IPS-18a (cell line): Measurements from ENCODE around the gene PSME1.

Experiments
- H3K27ac ChIP-seq: one replicate; pipeline ENCODE4 v1.5.1; 2013; ENCODE audit warnings: low read length
- H3K27me3 ChIP-seq: one replicate; pipeline ENCODE4 v1.6.1; 2013; ENCODE audit warnings: mild to moderate bottlenecking, low read length; ENCODE audit not compliant: control insufficient read depth, insufficient read depth
- H3K36me3 ChIP-seq: one replicate; pipeline ENCODE4 v1.6.1; 2013; ENCODE audit warnings: low read depth, low read length; ENCODE audit not compliant: control insufficient read depth
- H3K4me1 ChIP-seq: one replicate; pipeline ENCODE4 v1.6.1; 2013; ENCODE audit warnings: low read depth, low read length; ENCODE audit not compliant: control insufficient read depth
- H3K4me3 ChIP-seq: one replicate; pipeline ENCODE4 v1.5.1; 2013; ENCODE audit warnings: low read length
- H3K9ac ChIP-seq: one replicate; pipeline ENCODE4 v1.6.1; 2013; ENCODE audit warnings: mild to moderate bottlenecking, low read length, moderate library complexity
- H3K9me3 ChIP-seq: one replicate; pipeline ENCODE4 v1.6.1; 2013; ENCODE audit warnings: low read depth, low read length; ENCODE audit not compliant: control insufficient read depth

PSME1 gene

DNA sequence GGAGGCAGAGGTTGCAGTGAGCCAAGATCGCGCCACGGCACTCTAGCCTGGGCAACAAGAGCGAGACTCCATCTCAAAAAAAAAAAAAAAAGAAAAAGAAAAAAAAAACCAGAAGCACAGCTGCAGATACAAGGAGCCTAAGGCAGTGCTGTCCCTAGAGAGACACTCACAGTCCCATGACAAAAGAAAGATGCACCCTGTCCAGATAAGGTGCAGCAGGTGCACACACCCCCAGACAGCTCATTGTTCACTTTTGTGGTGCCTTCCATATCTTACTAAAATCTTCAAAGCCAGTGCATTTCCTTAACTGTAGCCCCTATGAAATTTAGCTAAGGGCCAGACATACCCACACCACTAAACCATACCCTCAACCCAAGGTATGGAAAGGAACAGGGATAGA lies 13.6 kb upstream of the PSME1 start:
- Histone ChIP-seq H3K27me3 (no peaks in the 10 kb centered on the region), H3K9ac (no peak overlapping the region), H3K36me3 (peaks cover 51% of the 10 kb centered on the region), H3K4me3 (no peak overlapping the region), H3K27ac (no peak overlapping the region), H3K4me1 (no peaks in the 10 kb centered on the region), H3K9me3 (no peaks in the 10 kb centered on the region)

DNA sequence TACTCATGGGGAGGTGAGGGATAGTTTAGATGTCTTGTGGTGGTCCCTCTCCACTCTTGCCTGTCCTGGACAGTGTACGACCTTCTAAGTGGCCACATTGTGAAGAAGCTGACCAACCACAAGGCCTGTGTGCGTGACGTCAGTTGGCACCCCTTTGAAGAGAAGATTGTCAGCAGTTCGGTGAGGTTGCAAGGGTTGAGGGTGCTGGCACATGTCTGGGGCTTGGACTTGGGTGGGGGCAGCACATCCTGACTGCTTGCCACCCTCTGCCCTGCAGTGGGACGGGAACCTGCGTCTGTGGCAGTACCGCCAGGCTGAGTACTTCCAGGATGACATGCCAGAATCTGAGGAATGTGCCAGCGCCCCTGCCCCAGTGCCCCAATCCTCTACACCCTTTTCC lies 13.1 kb upstream of the PSME1 start:
- no peaks in the 10 kb centered on the region for H3K9me3 ChIP-seq
- no peaks in the 10 kb centered on the region for H3K4me1 ChIP-seq
- no peaks in the 10 kb centered on the region for H3K27me3 ChIP-seq
- H3K27ac ChIP-seq = no peak overlapping the region
- H3K4me3 ChIP-seq = no peak overlapping the region
- H3K36me3 ChIP-seq = peaks cover 46% of the 10 kb centered on the region
- no peak overlapping the region for H3K9ac ChIP-seq

DNA sequence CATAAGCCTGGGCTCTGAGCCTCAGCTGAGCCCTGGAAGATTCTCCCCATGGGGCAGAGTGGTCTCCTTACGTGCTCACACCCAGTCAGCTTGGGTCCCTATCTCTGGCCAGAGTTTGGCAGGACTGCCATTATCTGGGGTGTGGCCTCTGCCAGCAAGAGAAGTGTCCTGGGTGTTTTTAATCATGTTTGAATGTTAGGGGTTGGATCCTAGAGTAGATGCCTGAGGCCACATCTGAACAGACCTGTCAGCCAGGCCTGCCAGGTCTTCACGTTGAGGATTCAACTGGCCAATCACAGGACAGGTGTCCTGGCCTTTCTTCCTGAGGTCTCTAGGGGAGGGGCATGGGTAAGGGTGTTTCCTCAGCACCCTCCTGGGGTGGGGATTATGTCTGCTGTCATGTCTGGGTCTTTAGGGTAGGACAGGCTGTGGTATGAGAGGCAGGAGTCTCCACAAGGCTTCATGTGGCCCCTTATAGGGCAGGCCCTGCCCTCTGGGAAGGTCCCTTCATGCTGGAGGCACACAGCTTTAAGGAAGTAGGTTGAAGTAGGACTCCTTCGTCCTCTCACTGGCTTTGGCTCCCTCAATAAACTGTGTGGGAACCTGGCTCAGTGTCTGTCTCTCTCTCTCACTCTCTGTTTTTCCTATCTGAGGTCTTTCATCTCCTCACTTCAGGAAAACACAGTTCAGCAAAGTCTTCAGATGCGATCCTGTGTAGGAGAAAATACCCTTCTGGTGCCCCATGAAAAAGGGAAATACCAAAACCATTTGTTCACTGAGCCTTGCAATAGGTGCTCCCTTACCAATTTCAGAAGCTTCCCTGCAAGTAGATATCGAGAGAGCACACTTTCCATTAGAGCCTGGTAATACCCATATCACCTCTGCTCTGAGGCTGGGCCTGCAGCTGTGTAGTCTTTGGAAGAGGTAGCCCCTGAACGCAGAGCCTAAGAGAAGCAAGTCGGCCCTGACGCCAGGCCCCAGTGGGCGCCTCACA lies 12.3 kb upstream of the PSME1 start:
- peaks cover 38% of the 10 kb centered on the region for H3K36me3 ChIP-seq
- no peaks in the 10 kb centered on the region for H3K27me3 ChIP-seq
- no peak overlapping the region for H3K27ac ChIP-seq
- H3K9me3 ChIP-seq = no peaks in the 10 kb centered on the region
- no peak overlapping the region for H3K4me3 ChIP-seq
- no peaks in the 10 kb centered on the region for H3K4me1 ChIP-seq
- H3K9ac ChIP-seq = no peak overlapping the region

DNA sequence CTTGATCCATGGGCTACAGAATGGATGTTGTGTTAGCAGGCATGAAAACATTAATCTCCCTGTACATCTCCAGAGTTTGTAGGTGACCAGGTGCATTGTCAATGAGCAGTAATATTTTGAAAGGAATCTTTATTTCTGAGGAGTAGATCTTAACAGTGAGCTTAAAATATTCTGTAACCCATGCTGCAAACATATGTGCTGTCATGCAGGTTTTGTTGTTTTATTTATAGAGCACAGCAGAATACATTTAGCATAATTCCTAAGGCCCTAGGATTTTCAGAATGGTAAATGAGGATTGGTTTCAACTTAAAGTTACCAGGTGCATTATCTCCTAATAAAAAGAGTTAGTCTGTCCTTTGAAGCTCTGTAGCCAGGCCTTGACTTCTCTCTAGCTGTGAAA lies 9.1 kb upstream of the PSME1 start:
- Histone ChIP-seq H3K4me1 (no peaks in the 10 kb centered on the region), H3K9ac (no peak overlapping the region), H3K4me3 (no peak overlapping the region), H3K36me3 (peaks cover 12% of the 10 kb centered on the region), H3K9me3 (no peaks in the 10 kb centered on the region), H3K27ac (no peak overlapping the region), H3K27me3 (no peaks in the 10 kb centered on the region)

DNA sequence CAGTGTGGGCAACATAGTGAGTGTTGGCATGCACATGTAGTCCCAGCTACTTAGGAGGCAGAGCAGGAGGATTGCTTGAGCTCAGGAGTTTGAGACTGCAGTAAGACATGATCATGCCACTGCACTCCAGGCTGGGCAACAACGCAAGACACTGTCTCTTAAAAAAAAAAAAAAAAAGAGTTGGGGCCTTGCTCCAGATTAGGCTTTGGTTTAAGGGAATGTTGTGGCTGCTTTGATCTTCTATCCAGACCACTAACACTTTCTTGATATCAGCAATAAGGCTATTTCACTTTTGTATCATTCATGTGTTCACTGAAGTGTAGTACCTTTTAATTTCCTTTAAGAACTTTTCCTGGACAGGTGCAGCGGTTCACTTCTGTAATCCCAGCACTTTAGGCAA lies 8.3 kb upstream of the PSME1 start:
- no peak overlapping the region for H3K9ac ChIP-seq
- H3K27ac ChIP-seq = no peak overlapping the region
- no peak overlapping the region for H3K4me3 ChIP-seq
- peaks cover 8% of the 10 kb centered on the region for H3K36me3 ChIP-seq
- no peaks in the 10 kb centered on the region for H3K4me1 ChIP-seq
- no peaks in the 10 kb centered on the region for H3K9me3 ChIP-seq
- H3K27me3 ChIP-seq = no peaks in the 10 kb centered on the region

DNA sequence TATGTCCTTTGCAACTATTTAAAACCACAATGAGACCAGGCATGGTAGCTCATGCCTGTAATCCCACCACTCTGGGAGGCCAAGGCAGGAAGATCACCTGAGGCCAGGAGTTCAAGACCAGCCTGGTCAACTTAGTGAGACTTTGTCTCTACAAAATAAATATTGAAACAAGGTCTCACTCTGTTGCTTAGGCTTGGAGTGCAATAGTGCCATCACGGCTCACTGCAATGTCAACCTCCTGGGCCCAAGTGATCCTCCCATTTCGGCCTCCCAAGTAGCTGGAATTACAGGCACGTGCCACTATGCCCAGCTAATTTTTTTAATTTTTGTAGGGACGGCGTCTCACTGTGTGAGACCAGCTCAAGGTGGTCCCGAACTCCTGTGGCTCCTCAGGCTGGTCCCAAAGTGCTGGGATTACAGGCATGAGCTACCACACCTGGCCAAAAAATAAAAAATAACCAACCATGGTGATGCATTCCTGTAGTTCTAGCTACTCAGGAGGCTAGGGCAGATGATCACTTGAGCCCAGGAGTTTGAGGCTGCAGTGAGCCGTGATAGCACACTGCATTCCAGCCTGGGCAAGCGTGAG lies 6.5 kb upstream of the PSME1 start:
- H3K9me3 ChIP-seq = no peaks in the 10 kb centered on the region
- no peaks in the 10 kb centered on the region for H3K36me3 ChIP-seq
- no peak overlapping the region for H3K9ac ChIP-seq
- H3K4me3 ChIP-seq = no peak overlapping the region
- H3K4me1 ChIP-seq = no peaks in the 10 kb centered on the region
- no peak overlapping the region for H3K27ac ChIP-seq
- H3K27me3 ChIP-seq = no peaks in the 10 kb centered on the region

DNA sequence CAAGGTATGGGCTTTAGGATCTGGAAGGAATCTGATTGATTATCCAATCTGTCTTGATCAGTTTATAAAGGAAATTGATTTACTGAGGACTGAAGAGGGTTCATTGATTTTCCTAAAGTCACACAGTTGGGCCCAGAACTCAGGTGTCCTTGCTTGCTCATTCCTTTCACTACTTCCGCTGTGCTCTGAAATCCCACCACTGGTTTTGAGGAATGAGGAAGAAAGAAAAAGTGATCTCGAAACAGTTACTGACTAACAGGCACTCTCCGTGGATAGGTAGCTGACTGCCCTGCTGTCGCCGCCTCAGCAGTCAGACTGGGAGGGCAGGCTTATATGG lies 5.6 kb upstream of the PSME1 start, which contains the start of gene FITM1:
Gene FITM1, plus strand, starts transcription at position 280 of the 337 bp plus-strand sequence. CDS start 905 bp downstream, outside the sequence.
- H3K4me1 ChIP-seq = no peaks in the 10 kb centered on the region
- no peak within 1 kb of the TSS for H3K9ac ChIP-seq
- H3K27ac ChIP-seq = no peak within 1 kb of the TSS
- no peaks in the 10 kb centered on the region for H3K27me3 ChIP-seq
- no peaks in the 10 kb centered on the region for H3K36me3 ChIP-seq
- H3K4me3 ChIP-seq = no peak within 1 kb of the TSS
- H3K9me3 ChIP-seq = no peaks in the 10 kb centered on the region

DNA sequence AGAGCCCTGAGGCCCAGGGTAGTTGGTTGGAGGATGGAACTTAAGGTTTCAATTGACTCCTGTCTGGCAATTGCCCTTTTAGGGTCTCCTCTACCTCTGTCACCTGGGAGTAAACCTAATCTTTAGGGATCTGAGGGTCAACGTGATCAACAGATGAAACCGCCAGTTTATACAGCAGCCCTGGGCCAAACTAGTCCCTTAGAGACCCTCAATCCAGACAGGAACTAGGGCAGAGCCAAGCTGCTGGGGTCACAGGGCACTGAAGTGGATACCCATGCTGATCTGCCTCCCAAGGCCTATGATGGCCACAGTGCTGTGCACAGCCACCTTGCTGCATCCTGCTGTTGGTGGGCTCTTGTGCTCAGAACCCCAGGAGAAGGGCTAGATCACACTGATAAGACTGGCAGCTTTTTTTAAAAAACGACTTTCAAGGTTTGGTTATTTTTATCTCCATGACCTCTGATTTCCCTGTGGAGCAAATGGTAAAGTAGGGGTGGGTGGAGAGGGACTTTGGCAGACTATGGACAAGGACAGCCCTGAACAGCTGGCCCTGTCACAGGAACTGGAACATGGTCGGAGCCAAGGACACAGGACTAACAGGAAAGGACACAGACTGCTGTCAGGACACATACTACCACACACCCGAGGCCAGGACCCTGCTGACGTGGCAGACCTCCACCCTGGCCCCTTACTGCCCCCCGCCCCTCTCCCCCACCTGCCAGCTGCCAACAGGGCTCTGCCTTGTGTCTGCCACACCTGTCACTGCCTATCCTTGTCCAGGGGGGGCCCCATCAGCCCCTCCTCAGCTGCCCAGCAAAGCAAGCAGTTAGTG lies 5.1 kb upstream of the PSME1 start:
- Histone ChIP-seq H3K4me3 (no peak overlapping the region), H3K4me1 (no peaks in the 10 kb centered on the region), H3K27ac (no peak overlapping the region), H3K9me3 (no peaks in the 10 kb centered on the region), H3K36me3 (no peaks in the 10 kb centered on the region), H3K27me3 (no peaks in the 10 kb centered on the region), H3K9ac (no peak overlapping the region)

DNA sequence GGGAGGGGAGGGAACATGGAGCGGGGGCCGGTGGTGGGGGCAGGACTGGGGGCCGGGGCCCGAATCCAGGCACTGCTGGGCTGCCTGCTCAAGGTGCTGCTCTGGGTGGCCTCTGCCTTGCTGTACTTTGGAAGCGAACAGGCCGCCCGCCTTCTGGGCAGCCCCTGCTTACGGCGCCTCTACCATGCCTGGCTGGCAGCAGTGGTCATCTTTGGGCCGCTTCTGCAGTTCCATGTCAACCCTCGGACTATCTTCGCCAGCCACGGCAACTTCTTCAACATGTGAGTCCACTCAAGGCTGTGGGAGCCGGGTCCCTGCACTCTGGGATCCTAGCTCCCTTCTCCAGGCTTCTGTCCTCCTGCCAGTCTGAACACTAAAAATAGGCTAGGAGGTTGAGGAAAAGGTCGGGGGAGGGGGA lies 4.4 kb upstream of the PSME1 start:
- H3K36me3 ChIP-seq = no peaks in the 10 kb centered on the region
- H3K4me1 ChIP-seq = no peaks in the 10 kb centered on the region
- H3K4me3 ChIP-seq = no peak overlapping the region
- no peak overlapping the region for H3K9ac ChIP-seq
- no peaks in the 10 kb centered on the region for H3K27me3 ChIP-seq
- no peaks in the 10 kb centered on the region for H3K9me3 ChIP-seq
- H3K27ac ChIP-seq = no peak overlapping the region

DNA sequence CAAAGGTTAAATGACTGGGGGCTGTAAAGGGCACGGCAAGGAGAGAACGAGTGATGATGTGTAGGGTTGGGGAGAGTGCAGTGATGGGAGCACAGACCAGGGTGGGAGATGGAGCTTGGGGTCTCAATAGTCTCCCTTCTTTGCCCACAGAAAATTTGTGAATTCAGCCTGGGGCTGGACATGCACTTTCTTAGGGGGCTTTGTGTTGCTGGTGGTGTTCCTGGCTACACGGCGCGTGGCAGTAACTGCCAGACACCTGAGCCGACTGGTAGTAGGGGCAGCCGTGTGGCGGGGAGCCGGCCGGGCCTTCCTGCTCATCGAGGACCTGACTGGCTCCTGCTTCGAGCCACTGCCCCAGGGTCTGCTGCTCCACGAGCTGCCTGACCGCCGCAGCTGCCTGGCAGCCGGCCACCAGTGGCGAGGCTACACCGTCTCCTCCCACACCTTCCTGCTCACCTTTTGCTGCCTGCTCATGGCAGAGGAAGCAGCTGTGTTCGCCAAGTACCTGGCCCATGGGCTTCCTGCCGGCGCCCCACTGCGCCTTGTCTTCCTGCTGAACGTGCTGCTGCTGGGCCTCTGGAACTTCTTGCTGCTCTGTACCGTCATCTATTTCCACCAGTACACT lies 3.8 kb upstream of the PSME1 start:
- Histone ChIP-seq H3K36me3 (no peaks in the 10 kb centered on the region), H3K4me1 (peaks cover 5% of the 10 kb centered on the region), H3K9ac (no peak overlapping the region), H3K27me3 (no peaks in the 10 kb centered on the region), H3K9me3 (no peaks in the 10 kb centered on the region), H3K4me3 (no peak overlapping the region), H3K27ac (no peak overlapping the region)

DNA sequence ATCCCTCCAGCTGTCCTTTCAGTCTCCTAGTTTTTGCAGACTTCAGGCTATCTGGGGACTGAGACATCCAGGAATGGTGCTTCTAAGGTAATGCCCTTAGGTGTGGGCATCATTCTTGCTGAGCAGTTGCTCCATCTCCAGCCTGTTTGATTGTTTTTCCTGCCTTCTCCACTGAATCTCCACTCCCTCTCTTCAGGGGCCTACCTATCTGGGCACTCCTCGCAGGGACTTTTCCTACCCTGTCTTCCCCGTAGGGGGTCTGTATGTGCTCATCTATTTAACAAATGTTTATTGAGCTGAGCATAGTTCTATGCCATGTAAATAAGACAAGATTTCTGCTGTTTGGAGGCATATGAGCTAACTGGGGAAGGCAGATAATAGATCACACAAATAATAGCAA lies 3.0 kb upstream of the PSME1 start:
- no peaks in the 10 kb centered on the region for H3K27me3 ChIP-seq
- H3K36me3 ChIP-seq = peaks cover 4% of the 10 kb centered on the region
- no peak overlapping the region for H3K4me3 ChIP-seq
- H3K4me1 ChIP-seq = peaks cover 6% of the 10 kb centered on the region
- no peaks in the 10 kb centered on the region for H3K9me3 ChIP-seq
- H3K9ac ChIP-seq = no peak overlapping the region
- no peak overlapping the region for H3K27ac ChIP-seq
